IMR-90 (cell line): ENCODE measurements around the gene CNPPD1.

Experiments used
- BHLHE40 ChIP-seq: fragments of 150-350 bp; IDR thresholded peaks from 2 replicates; pipeline ENCODE4 v1.6.1; 2016; ENCODE audit warnings: mild to moderate bottlenecking, low read depth, low read length
- CEBPB ChIP-seq: IDR thresholded peaks from 2 replicates; pipeline ENCODE4 v1.6.1; 2012; ENCODE audit warnings: low read depth, low read length, improper control_type of control experiment
- CTCF ChIP-seq: conservative IDR thresholded peaks from 2 replicates; pipeline ENCODE4 v1.5.1; 2012; ENCODE audit warnings: mild to moderate bottlenecking, low read depth, low read length, improper control_type of control experiment
- FOS ChIP-seq: fragments of 150-350 bp; IDR thresholded peaks from 2 replicates; pipeline ENCODE4 v1.6.1; 2016; ENCODE audit warnings: low read depth, low read length
- MAZ ChIP-seq: IDR thresholded peaks from 2 replicates; pipeline ENCODE4 v1.6.1; 2012; ENCODE audit warnings: low read depth, mild to moderate bottlenecking, low read length, improper control_type of control experiment, moderate library complexity, borderline replicate concordance
- MXI1 ChIP-seq: IDR thresholded peaks from 2 replicates; pipeline ENCODE4 v1.6.1; 2012; ENCODE audit warnings: low read depth, mild to moderate bottlenecking, low read length, moderate library complexity, borderline replicate concordance
- NFE2L2 ChIP-seq: fragments of 150-350 bp; IDR thresholded peaks from 2 replicates; pipeline ENCODE4 v1.6.1; 2016; ENCODE audit warnings: low read depth, mild to moderate bottlenecking, low read length
- POLR2A ChIP-seq: IDR thresholded peaks from 2 replicates; pipeline ENCODE4 v1.6.1; 2012; ENCODE audit warnings: mild to moderate bottlenecking, low read depth, low read length
- RAD21 ChIP-seq: IDR thresholded peaks from 2 replicates; pipeline ENCODE4 v1.6.1; 2012; ENCODE audit warnings: low read length, improper control_type of control experiment
- RCOR1 ChIP-seq: IDR thresholded peaks from 2 replicates; pipeline ENCODE4 v1.6.1; 2012; ENCODE audit warnings: mild to moderate bottlenecking, low read length, improper control_type of control experiment; ENCODE audit not compliant: insufficient replicate concordance
- RFX5 ChIP-seq: IDR thresholded peaks from 2 replicates; pipeline ENCODE4 v1.8.0; 2012; ENCODE audit warnings: low read depth, mild to moderate bottlenecking, low read length, moderate library complexity
- SMC3 ChIP-seq: fragments of 150-350 bp; IDR thresholded peaks from 2 replicates; pipeline ENCODE4 v1.6.1; 2016; ENCODE audit warnings: low read depth, mild to moderate bottlenecking, antibody characterized with exemption, low read length, moderate library complexity
- USF2 ChIP-seq: fragments of 150-350 bp; IDR thresholded peaks from 2 replicates; pipeline ENCODE4 v1.6.1; 2017; ENCODE audit warnings: mild to moderate bottlenecking, antibody characterized with exemption, low read length, low read depth
- TF ChIP-seq, protein P1 (sequence below): fragments of 150-350 bp; IDR thresholded peaks from 2 replicates; pipeline ENCODE4 v1.6.1; 2016; ENCODE audit warnings: low read depth, mild to moderate bottlenecking, low read length, moderate library complexity, borderline replicate concordance

- TF ChIP-seq BHLHE40 (no peak), CTCF (no peak), SMC3 (no peak), FOS (no peak), POLR2A (no peak), USF2 (no peak), RAD21 (no peak), RCOR1 (no peak), NFE2L2 (no peak), RFX5 (no peak), MXI1 (no peak), MAZ (no peak), CEBPB (no peak)
- TF ChIP-seq, protein P1, sequence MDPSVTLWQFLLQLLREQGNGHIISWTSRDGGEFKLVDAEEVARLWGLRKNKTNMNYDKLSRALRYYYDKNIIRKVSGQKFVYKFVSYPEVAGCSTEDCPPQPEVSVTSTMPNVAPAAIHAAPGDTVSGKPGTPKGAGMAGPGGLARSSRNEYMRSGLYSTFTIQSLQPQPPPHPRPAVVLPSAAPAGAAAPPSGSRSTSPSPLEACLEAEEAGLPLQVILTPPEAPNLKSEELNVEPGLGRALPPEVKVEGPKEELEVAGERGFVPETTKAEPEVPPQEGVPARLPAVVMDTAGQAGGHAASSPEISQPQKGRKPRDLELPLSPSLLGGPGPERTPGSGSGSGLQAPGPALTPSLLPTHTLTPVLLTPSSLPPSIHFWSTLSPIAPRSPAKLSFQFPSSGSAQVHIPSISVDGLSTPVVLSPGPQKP, result no peak
Observed at GRCh38 chr2:219158586-219158985, 18.1 kb downstream of the CNPPD1 start.
